WTC11 (cell line): ENCODE measurements around the gene CCDC172. TPM values are rescaled to one million over a fixed set of nuclear protein-coding genes. Genes with fewer than 3 reads are reported as not detected.

ENCODE experiments used
- ATAC-seq: fragments of 200-7000 bp; cut with Tn5 transposase; 2 replicates; pipeline ENCODE4 v1.10.0; 2021; ENCODE audit warnings: mild to moderate bottlenecking, moderate library complexity
- CTCF ChIA-PET: fragments of 300-600 bp; sonication (Branson Sonifier 250); formaldehyde crosslinking; loops from one replicate; lab custom pipeline; 2021; ENCODE audit warnings: antibody characterized with exemption; lab: Charles Lee
- POLR2A ChIA-PET: fragments of 350-600 bp; sonication (Branson Sonifier 250); formaldehyde crosslinking; loops from one replicate; lab custom pipeline; 2021; ENCODE audit warnings: antibody characterized with exemption; lab: Charles Lee
- DNase-seq: peaks from one replicate; pipeline ENCODE4 v3.0.0; 2021; ENCODE audit warnings: low spot score
- H3K27ac Mint-ChIP-seq: 2 replicates; pipeline ENCODE4 v1.8.0; 2021; ENCODE audit warnings: mixed read lengths
- H3K27me3 Mint-ChIP-seq: 2 replicates; pipeline ENCODE4 v1.8.0; 2021; ENCODE audit warnings: low read depth, mild to moderate bottlenecking, moderate library complexity, mixed read lengths
- H3K36me3 Mint-ChIP-seq: 2 replicates; pipeline ENCODE4 v1.8.0; 2021; ENCODE audit warnings: mixed read lengths
- H3K4me1 Mint-ChIP-seq: 2 replicates; pipeline ENCODE4 v1.8.0; 2022; ENCODE audit warnings: mixed read lengths
- H3K4me3 Mint-ChIP-seq: 2 replicates; pipeline ENCODE4 v1.8.0; 2021; ENCODE audit warnings: mild to moderate bottlenecking, moderate library complexity, mixed read lengths
- H3K9me3 Mint-ChIP-seq: 2 replicates; pipeline ENCODE4 v1.8.0; 2021; ENCODE audit warnings: mixed read lengths
- CREB1 ChIP-seq: sonication (generic); formaldehyde crosslinking; IDR thresholded peaks from 2 replicates; pipeline ENCODE4 v1.8.0; 2023; ENCODE audit warnings: mild to moderate bottlenecking, missing genetic modification reagents
- ELF4 ChIP-seq: sonication (generic); formaldehyde crosslinking; IDR thresholded peaks from 2 replicates; pipeline ENCODE4 v1.8.1; 2022; ENCODE audit warnings: low read depth, mild to moderate bottlenecking, moderate library complexity, missing genetic modification reagents
- ETV6 ChIP-seq: sonication (generic); formaldehyde crosslinking; IDR thresholded peaks from 2 replicates; pipeline ENCODE4 v1.8.1; 2022; ENCODE audit warnings: mild to moderate bottlenecking, missing genetic modification reagents
- FOXJ3 ChIP-seq: sonication (generic); formaldehyde crosslinking; IDR thresholded peaks from 2 replicates; pipeline ENCODE4 v1.9.0; 2021; ENCODE audit warnings: missing genetic modification reagents, mild to moderate bottlenecking, borderline replicate concordance
- MXD4 ChIP-seq: fragments of 250-450 bp; sonication (Bioruptor Pico); IDR thresholded peaks from 2 replicates; pipeline ENCODE4 v1.8.0; 2021; ENCODE audit warnings: mild to moderate bottlenecking, moderate library complexity, borderline replicate concordance
- MYBL2 ChIP-seq: sonication (generic); formaldehyde crosslinking; IDR thresholded peaks from 2 replicates; pipeline ENCODE4 v1.8.1; 2023; ENCODE audit warnings: mild to moderate bottlenecking, moderate library complexity, missing genetic modification reagents
- TP53 ChIP-seq: sonication (generic); formaldehyde crosslinking; IDR thresholded peaks from 2 replicates; pipeline ENCODE4 v1.8.1; 2023; ENCODE audit warnings: mild to moderate bottlenecking, missing genetic modification reagents
- ZNF121 ChIP-seq: sonication (generic); formaldehyde crosslinking; IDR thresholded peaks from 2 replicates; pipeline ENCODE4 v1.8.0; 2023; ENCODE audit warnings: missing genetic modification reagents
- total RNA-seq: library from RNA; stranded (reverse); gene quantifications from 3 replicates; pipeline ENCODE4 v1.2.3, GENCODE V29; 2021
- TF ChIP-seq, protein P1 (sequence below): sonication (generic); formaldehyde crosslinking; IDR thresholded peaks from 2 replicates; pipeline ENCODE4 v1.8.1; 2023; ENCODE audit warnings: mild to moderate bottlenecking, moderate library complexity, missing genetic modification reagents
- TF ChIP-seq, protein P2 (sequence below): sonication (generic); formaldehyde crosslinking; IDR thresholded peaks from 2 replicates; pipeline ENCODE4 v1.8.1; 2022; ENCODE audit warnings: mild to moderate bottlenecking, moderate library complexity, missing genetic modification reagents
- TF ChIP-seq, protein P3 (sequence below): sonication (generic); formaldehyde crosslinking; IDR thresholded peaks from 2 replicates; pipeline ENCODE4 v1.8.1; 2022; ENCODE audit warnings: low read depth, mild to moderate bottlenecking, moderate library complexity, missing genetic modification reagents, borderline replicate concordance
- TF ChIP-seq, protein P4 (sequence below): fragments of 250-450 bp; sonication (Bioruptor Pico); IDR thresholded peaks from 2 replicates; pipeline ENCODE4 v2.1.2; 2022; ENCODE audit warnings: mild to moderate bottlenecking, moderate library complexity
- TF ChIP-seq, protein P5 (sequence below): fragments of 250-450 bp; sonication (Bioruptor Pico); IDR thresholded peaks from 2 replicates; pipeline ENCODE4 v1.9.0; 2021; ENCODE audit warnings: mild to moderate bottlenecking
- TF ChIP-seq, protein P6 (sequence below): sonication (generic); formaldehyde crosslinking; IDR thresholded peaks from 2 replicates; pipeline ENCODE4 v1.8.1; 2022; ENCODE audit warnings: mild to moderate bottlenecking, missing genetic modification reagents, moderate library complexity, borderline replicate concordance
- TF ChIP-seq, protein P7 (sequence below): sonication (generic); formaldehyde crosslinking; conservative IDR thresholded peaks from 2 replicates; pipeline ENCODE4 v1.8.1; 2023; ENCODE audit warnings: mild to moderate bottlenecking, low read depth, missing genetic modification reagents, moderate library complexity
- TF ChIP-seq, protein P8 (sequence below): fragments of 250-450 bp; sonication (Bioruptor Pico); IDR thresholded peaks from 2 replicates; pipeline ENCODE4 v1.9.0; 2021; ENCODE audit warnings: moderate library complexity, mild to moderate bottlenecking, inconsistent platforms, borderline replicate concordance
- TF ChIP-seq, protein P9 (sequence below): sonication (generic); formaldehyde crosslinking; IDR thresholded peaks from 2 replicates; pipeline ENCODE4 v1.8.1; 2023; ENCODE audit warnings: mild to moderate bottlenecking, missing genetic modification reagents, moderate library complexity

Gene CCDC172
- total RNA-seq, 1 experiment from 2014 or later, result 2.0 TPM

DNA sequence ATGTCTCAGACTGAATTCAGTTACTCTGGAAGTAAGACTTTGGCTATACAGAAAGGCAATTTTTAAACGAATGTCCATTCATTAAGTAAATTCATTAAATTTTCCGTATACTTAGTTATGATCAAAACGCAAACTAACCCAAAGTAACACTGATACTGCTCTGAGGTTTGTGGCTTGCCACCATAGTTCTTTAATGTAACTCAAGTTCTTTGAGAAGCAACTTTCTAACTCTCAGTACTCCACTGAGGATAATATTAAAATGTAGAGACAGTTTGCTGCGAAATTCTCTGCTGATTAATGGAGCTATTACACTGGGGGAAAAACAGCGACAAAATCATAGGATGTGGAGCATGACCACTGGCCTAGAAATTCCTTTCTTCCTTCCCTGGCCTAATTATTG is 58.0 kb downstream of the CCDC172 start (continued):
- TF ChIP-seq, protein P1, sequence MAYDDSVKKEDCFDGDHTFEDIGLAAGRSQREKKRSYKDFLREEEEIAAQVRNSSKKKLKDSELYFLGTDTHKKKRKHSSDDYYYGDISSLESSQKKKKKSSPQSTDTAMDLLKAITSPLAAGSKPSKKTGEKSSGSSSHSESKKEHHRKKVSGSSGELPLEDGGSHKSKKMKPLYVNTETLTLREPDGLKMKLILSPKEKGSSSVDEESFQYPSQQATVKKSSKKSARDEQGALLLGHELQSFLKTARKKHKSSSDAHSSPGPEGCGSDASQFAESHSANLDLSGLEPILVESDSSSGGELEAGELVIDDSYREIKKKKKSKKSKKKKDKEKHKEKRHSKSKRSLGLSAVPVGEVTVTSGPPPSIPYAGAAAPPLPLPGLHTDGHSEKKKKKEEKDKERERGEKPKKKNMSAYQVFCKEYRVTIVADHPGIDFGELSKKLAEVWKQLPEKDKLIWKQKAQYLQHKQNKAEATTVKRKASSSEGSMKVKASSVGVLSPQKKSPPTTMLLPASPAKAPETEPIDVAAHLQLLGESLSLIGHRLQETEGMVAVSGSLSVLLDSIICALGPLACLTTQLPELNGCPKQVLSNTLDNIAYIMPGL, result no peak
- TF ChIP-seq ELF4 (CRISPR knock-in tag) (no peak), ZNF121 (no peak), CREB1 (CRISPR knock-in tag) (no peak), ETV6 (CRISPR knock-in tag) (no peak)
- TF ChIP-seq, protein P2, sequence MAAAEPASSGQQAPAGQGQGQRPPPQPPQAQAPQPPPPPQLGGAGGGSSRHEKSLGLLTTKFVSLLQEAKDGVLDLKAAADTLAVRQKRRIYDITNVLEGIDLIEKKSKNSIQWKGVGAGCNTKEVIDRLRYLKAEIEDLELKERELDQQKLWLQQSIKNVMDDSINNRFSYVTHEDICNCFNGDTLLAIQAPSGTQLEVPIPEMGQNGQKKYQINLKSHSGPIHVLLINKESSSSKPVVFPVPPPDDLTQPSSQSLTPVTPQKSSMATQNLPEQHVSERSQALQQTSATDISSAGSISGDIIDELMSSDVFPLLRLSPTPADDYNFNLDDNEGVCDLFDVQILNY (CRISPR knock-in tag), result no peak
- TF ChIP-seq, protein P3, sequence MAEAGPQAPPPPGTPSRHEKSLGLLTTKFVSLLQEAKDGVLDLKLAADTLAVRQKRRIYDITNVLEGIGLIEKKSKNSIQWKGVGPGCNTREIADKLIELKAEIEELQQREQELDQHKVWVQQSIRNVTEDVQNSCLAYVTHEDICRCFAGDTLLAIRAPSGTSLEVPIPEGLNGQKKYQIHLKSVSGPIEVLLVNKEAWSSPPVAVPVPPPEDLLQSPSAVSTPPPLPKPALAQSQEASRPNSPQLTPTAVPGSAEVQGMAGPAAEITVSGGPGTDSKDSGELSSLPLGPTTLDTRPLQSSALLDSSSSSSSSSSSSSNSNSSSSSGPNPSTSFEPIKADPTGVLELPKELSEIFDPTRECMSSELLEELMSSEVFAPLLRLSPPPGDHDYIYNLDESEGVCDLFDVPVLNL (CRISPR knock-in tag), result no peak
- TF ChIP-seq, protein P4, sequence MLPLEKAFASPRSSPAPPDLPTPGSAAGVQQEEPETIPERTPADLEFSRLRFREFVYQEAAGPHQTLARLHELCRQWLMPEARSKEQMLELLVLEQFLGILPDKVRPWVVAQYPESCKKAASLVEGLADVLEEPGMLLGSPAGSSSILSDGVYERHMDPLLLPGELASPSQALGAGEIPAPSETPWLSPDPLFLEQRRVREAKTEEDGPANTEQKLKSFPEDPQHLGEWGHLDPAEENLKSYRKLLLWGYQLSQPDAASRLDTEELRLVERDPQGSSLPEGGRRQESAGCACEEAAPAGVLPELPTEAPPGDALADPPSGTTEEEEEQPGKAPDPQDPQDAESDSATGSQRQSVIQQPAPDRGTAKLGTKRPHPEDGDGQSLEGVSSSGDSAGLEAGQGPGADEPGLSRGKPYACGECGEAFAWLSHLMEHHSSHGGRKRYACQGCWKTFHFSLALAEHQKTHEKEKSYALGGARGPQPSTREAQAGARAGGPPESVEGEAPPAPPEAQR (CRISPR knock-in tag), result no peak
- TF ChIP-seq, protein P5, sequence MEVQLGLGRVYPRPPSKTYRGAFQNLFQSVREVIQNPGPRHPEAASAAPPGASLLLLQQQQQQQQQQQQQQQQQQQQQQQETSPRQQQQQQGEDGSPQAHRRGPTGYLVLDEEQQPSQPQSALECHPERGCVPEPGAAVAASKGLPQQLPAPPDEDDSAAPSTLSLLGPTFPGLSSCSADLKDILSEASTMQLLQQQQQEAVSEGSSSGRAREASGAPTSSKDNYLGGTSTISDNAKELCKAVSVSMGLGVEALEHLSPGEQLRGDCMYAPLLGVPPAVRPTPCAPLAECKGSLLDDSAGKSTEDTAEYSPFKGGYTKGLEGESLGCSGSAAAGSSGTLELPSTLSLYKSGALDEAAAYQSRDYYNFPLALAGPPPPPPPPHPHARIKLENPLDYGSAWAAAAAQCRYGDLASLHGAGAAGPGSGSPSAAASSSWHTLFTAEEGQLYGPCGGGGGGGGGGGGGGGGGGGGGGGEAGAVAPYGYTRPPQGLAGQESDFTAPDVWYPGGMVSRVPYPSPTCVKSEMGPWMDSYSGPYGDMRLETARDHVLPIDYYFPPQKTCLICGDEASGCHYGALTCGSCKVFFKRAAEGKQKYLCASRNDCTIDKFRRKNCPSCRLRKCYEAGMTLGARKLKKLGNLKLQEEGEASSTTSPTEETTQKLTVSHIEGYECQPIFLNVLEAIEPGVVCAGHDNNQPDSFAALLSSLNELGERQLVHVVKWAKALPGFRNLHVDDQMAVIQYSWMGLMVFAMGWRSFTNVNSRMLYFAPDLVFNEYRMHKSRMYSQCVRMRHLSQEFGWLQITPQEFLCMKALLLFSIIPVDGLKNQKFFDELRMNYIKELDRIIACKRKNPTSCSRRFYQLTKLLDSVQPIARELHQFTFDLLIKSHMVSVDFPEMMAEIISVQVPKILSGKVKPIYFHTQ (CRISPR knock-in tag), result no peak
- TF ChIP-seq, all 79 proteins: peak for 0

DNA sequence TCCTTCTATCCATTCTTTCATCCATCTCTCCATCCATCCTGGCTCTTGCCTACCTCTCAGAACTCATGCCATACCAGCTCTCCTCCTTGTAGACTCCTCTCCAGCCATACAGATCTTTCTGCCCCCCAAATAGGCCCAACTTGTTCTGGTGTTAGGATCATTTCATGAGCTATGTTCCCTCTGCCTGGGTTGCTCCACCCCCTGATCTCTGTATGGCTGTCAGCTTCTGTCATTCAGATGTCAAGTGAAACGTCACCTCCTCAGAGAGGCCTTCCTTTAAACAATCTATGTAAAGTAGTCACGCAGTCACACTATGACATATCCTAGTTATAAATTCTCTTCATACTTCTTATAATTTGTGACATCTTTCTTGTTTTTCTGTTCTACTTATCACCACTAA is 61.1 kb downstream of the CCDC172 start:
- DNase-seq, result no peak
- Mint-ChIP-seq H3K4me1 (peaks cover 21% of the 10 kb centered on the region), H3K27ac (peak overlapping the region; percentile 17; the same call in 1 of the 2 replicates), H3K36me3 (no peaks in the 10 kb centered on the region), H3K9me3 (no peaks in the 10 kb centered on the region), H3K4me3 (no peak overlapping the region), H3K27me3 (no peaks in the 10 kb centered on the region)
- ChIA-PET POLR2A (no interaction called here), CTCF (interaction anchor here (0.9 to 1.4 kb wide), 7 partner anchors 23 to 305 kb away, joined by 3 to 6 read pairs (median 4); partner anchors contain the start of gene GFRA1)
- ATAC-seq, result peak; percentile 90
- TF ChIP-seq ZNF121, result no peak
- TF ChIP-seq, protein P6, sequence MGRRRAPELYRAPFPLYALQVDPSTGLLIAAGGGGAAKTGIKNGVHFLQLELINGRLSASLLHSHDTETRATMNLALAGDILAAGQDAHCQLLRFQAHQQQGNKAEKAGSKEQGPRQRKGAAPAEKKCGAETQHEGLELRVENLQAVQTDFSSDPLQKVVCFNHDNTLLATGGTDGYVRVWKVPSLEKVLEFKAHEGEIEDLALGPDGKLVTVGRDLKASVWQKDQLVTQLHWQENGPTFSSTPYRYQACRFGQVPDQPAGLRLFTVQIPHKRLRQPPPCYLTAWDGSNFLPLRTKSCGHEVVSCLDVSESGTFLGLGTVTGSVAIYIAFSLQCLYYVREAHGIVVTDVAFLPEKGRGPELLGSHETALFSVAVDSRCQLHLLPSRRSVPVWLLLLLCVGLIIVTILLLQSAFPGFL, result no peak
- no peak for TF ChIP-seq FOXJ3 (CRISPR knock-in tag)
- TF ChIP-seq, protein P7, sequence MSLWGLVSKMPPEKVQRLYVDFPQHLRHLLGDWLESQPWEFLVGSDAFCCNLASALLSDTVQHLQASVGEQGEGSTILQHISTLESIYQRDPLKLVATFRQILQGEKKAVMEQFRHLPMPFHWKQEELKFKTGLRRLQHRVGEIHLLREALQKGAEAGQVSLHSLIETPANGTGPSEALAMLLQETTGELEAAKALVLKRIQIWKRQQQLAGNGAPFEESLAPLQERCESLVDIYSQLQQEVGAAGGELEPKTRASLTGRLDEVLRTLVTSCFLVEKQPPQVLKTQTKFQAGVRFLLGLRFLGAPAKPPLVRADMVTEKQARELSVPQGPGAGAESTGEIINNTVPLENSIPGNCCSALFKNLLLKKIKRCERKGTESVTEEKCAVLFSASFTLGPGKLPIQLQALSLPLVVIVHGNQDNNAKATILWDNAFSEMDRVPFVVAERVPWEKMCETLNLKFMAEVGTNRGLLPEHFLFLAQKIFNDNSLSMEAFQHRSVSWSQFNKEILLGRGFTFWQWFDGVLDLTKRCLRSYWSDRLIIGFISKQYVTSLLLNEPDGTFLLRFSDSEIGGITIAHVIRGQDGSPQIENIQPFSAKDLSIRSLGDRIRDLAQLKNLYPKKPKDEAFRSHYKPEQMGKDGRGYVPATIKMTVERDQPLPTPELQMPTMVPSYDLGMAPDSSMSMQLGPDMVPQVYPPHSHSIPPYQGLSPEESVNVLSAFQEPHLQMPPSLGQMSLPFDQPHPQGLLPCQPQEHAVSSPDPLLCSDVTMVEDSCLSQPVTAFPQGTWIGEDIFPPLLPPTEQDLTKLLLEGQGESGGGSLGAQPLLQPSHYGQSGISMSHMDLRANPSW (CRISPR knock-in tag), result no peak
- no peak for TF ChIP-seq MYBL2
- TF ChIP-seq MXD4 (CRISPR knock-in tag), result no peak
- TF ChIP-seq, protein P8, sequence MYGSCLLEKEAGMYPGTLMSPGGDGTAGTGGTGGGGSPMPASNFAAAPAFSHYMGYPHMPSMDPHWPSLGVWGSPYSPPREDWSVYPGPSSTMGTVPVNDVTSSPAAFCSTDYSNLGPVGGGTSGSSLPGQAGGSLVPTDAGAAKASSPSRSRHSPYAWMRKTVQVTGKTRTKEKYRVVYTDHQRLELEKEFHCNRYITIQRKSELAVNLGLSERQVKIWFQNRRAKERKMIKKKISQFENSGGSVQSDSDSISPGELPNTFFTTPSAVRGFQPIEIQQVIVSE (CRISPR knock-in tag), result no peak
- no peak for TF ChIP-seq TP53 (CRISPR knock-in tag)
- TF ChIP-seq, protein P5 (CRISPR knock-in tag), result no peak
- TF ChIP-seq, protein P9, sequence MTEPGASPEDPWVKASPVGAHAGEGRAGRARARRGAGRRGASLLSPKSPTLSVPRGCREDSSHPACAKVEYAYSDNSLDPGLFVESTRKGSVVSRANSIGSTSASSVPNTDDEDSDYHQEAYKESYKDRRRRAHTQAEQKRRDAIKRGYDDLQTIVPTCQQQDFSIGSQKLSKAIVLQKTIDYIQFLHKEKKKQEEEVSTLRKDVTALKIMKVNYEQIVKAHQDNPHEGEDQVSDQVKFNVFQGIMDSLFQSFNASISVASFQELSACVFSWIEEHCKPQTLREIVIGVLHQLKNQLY (CRISPR knock-in tag), result no peak
